Endothelial cell (in vitro differentiated cells): ENCODE results near the gene ADAM22. TPM values are rescaled to one million over a fixed set of nuclear protein-coding genes. Genes with fewer than 3 reads are reported as not detected.

Source experiments
- DNase-seq: peaks from one replicate; pipeline ENCODE4 v3.0.0; 2021; ENCODE audit warnings: low spot score
- H3K27ac Mint-ChIP-seq: one replicate; pipeline ENCODE4 v1.8.0; 2021; ENCODE audit warnings: mixed read lengths, inconsistent platforms; ENCODE audit not compliant: unreplicated experiment
- H3K27me3 Mint-ChIP-seq: one replicate; pipeline ENCODE4 v1.8.0; 2021; ENCODE audit warnings: mild to moderate bottlenecking, moderate library complexity, mixed read lengths, inconsistent platforms; ENCODE audit not compliant: unreplicated experiment
- H3K36me3 Mint-ChIP-seq: one replicate; pipeline ENCODE4 v1.8.0; 2021; ENCODE audit warnings: mild to moderate bottlenecking, low read depth, mixed read lengths, inconsistent platforms; ENCODE audit not compliant: unreplicated experiment
- H3K4me1 Mint-ChIP-seq: one replicate; pipeline ENCODE4 v1.8.0; 2021; ENCODE audit warnings: mild to moderate bottlenecking, mixed read lengths, inconsistent platforms; ENCODE audit not compliant: unreplicated experiment
- H3K4me3 Mint-ChIP-seq: one replicate; pipeline ENCODE4 v1.8.0; 2021; ENCODE audit warnings: mild to moderate bottlenecking, mixed read lengths, inconsistent platforms; ENCODE audit not compliant: unreplicated experiment
- H3K9me3 Mint-ChIP-seq: one replicate; pipeline ENCODE4 v1.8.0; 2021; ENCODE audit warnings: mixed read lengths, inconsistent platforms; ENCODE audit not compliant: unreplicated experiment
- CTCF ChIP-seq: fragments of 200-600 bp; sonication (generic); IDR thresholded peaks from one replicate; pipeline ENCODE4 v1.5.0; 2021; ENCODE audit warnings: antibody characterized with exemption; ENCODE audit not compliant: unreplicated experiment
- total RNA-seq: library from RNA; stranded (reverse); fragmentation: NEBNext Ultra II Directional; extraction: Animal tissue kit (Norgen Biotek cat#: 25700); gene quantifications from one replicate; pipeline ENCODE4 v1.2.1, GENCODE V29; 2021; ENCODE audit not compliant: unreplicated experiment

Gene ADAM22
- total RNA-seq, 1 donor from 2014 or later, result 14.6 TPM

GRCh38 chr7:88014581-88014980 lies 80.5 kb downstream of the ADAM22 start:
- no peak for DNase-seq
- no peak for TF ChIP-seq CTCF
- no peak overlapping the region for H3K27ac Mint-ChIP-seq
- no peaks in the 10 kb centered on the region for H3K36me3 Mint-ChIP-seq
- no peak overlapping the region for H3K4me3 Mint-ChIP-seq
- H3K4me1 Mint-ChIP-seq, result no peaks in the 10 kb centered on the region
- H3K27me3 Mint-ChIP-seq, result peaks cover 2% of the 10 kb centered on the region
- no peaks in the 10 kb centered on the region for H3K9me3 Mint-ChIP-seq

- DNase-seq, result no peak
- no peaks in the 10 kb centered on the region for H3K9me3 Mint-ChIP-seq
- H3K4me3 Mint-ChIP-seq, result no peak overlapping the region
- no peak overlapping the region for H3K27ac Mint-ChIP-seq
- peaks cover 2% of the 10 kb centered on the region for H3K27me3 Mint-ChIP-seq
- no peak for TF ChIP-seq CTCF
- H3K4me1 Mint-ChIP-seq, result no peaks in the 10 kb centered on the region
- H3K36me3 Mint-ChIP-seq, result no peaks in the 10 kb centered on the region
Measured at GRCh38 chr7:88015309-88015708, 81.3 kb downstream of the ADAM22 start.

DNA sequence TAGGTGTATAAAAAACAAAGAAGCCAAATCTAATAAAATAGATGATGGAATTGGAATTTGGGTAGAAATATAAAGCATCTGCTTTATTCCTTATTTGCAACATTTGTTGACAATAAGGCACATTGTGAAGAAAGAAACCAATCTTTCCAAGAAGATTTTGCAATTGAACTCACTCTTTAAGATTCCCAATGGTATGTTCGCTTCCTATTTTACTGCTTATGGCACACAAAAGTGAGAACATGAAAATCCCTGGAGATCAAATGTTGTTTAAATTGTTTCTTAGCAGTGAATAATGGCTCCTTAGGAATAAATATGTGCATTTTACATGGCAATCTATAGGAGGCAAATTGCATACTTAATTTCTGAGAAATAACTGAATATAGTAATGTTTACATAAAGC lies 84.5 kb downstream of the ADAM22 start:
- H3K27ac Mint-ChIP-seq, result no peak overlapping the region

DNA sequence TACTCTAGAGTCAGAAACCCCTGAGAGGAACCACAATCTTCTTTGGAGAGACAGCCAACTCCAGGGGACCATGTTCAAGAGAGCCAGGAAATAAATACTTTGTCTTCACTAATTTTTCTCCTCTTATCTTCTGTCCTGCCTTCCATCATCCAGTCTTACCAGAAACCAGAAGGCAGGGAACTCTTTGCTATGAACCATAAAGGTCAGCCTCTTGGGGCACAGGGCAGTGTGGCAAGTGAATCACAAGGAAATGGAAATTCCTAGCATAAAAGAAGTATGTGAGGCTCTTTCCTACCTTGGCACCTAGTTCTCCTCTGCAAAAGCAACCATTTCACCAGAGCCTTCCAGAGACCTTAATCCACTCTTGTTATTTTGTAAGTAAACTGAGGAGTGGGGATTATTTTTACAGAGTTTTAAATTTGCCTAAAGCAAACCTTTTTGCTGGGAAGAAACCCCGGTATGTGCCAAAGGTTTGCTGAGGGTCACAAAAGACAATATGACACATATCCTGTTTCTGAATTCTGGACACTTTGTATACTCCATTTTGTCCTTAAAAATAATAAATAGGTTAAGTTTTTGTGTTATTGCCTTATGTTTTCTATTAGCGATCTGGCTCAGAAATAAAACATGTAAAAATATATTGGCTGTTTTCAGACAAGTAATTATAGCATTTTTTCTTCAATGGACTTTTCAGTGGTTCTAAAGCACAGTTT lies 87.1 kb downstream of the ADAM22 start:
- no peaks in the 10 kb centered on the region for H3K4me1 Mint-ChIP-seq
- H3K27ac Mint-ChIP-seq, result no peak overlapping the region
- no peak for TF ChIP-seq CTCF
- H3K36me3 Mint-ChIP-seq, result no peaks in the 10 kb centered on the region
- DNase-seq, result no peak
- H3K9me3 Mint-ChIP-seq, result no peaks in the 10 kb centered on the region
- no peaks in the 10 kb centered on the region for H3K27me3 Mint-ChIP-seq
- no peak overlapping the region for H3K4me3 Mint-ChIP-seq

More for the DNA sequence above, 84.5 kb downstream of the ADAM22 start:
- no peaks in the 10 kb centered on the region for H3K4me1 Mint-ChIP-seq
- peaks cover 2% of the 10 kb centered on the region for H3K27me3 Mint-ChIP-seq
- H3K36me3 Mint-ChIP-seq, result no peaks in the 10 kb centered on the region
- H3K9me3 Mint-ChIP-seq, result no peaks in the 10 kb centered on the region
- no peak overlapping the region for H3K4me3 Mint-ChIP-seq
- TF ChIP-seq CTCF, result no peak
- no peak for DNase-seq

- Mint-ChIP-seq H3K27ac (no peak overlapping the region), H3K27me3 (peaks cover 2% of the 10 kb centered on the region), H3K4me1 (no peaks in the 10 kb centered on the region), H3K4me3 (no peak overlapping the region), H3K9me3 (peaks cover 8% of the 10 kb centered on the region), H3K36me3 (peaks cover 16% of the 10 kb centered on the region)
- DNase-seq, result no peak
- no peak for TF ChIP-seq CTCF
Measured at GRCh38 chr7:88027724-88028123, 93.7 kb downstream of the ADAM22 start.
